Epithelial cell of esophagus (primary cell): ENCODE measurements around the gene STRA6.

ENCODE experiments used
- DNase-seq: peaks from one replicate; pipeline ENCODE4 v3.0.0; 2010; ENCODE audit warnings: low read depth
- H3K4me3 ChIP-seq: 2 replicates; pipeline ENCODE4 v1.5.1; 2011; ENCODE audit warnings: mild to moderate bottlenecking, low read length, control low read depth
- CTCF ChIP-seq: IDR thresholded peaks from 2 replicates; pipeline ENCODE4 v1.5.1; 2011; ENCODE audit warnings: low read depth, mild to moderate bottlenecking, low read length, control low read depth, inconsistent platforms; ENCODE audit not compliant: insufficient read depth; ENCODE audit errors: missing control alignments

Gene STRA6

GRCh38 chr15:74136814-74137536, 65.6 kb downstream of the STRA6 start:
- no peak for DNase-seq
- H3K4me3 ChIP-seq, result no peak overlapping the region
- TF ChIP-seq CTCF, result no peak

DNA sequence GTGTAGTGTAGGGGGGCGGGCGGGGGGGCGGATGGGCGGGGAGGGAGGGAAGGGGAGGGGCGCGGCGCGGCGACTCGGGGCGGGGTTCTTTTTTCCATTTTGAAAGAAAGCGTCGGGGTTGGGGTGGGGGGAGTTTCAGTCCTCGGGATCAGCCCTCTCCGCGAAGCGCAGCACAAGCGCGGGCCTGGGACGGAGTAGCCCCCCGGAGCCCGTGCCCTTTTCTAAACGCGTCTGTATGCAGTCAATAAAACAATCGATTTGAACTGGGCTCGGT, 66.1 kb downstream of the STRA6 start:
- no peak for DNase-seq
- H3K4me3 ChIP-seq, result no peak overlapping the region
- TF ChIP-seq CTCF, result no peak

DNA sequence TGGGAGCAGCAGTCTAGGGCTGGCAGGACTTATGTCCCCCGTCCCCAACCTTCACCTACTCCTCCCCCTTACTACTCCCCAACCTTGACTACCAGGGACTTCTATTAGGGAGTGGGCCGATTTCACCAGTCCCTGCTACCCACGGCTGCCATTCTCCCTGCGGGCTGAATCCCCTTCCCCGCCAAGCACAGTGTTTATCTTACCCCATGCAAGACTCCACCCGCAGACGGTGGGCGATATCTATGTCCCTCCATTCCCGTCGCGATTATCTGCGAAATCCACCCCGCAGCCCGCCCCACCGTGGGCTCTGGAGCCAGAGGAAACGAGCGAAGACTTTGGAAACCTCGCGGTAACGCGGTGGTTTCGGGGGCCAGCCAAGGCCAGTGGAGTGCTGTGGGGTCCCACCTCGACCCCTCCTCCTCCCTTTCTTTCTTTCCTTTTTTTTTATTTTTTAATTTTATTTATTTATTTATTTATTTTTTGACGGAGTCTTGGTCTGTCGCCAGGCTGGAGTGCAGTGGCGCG, 67.5 kb downstream of the STRA6 start:
- no peak overlapping the region for H3K4me3 ChIP-seq
- DNase-seq, result no peak
- TF ChIP-seq CTCF, result no peak

- H3K4me3 ChIP-seq, result no peak overlapping the region
Observed at GRCh38 chr15:74134387-74135027, 68.1 kb downstream of the STRA6 start.

GRCh38 chr15:74133694-74134386, 68.7 kb downstream of the STRA6 start:
- no peak for TF ChIP-seq CTCF
- DNase-seq, result no peak
- H3K4me3 ChIP-seq, result no peak overlapping the region

More at GRCh38 chr15:74134387-74135027, 68.1 kb downstream of the STRA6 start:
- peak; percentile 50 for TF ChIP-seq CTCF
- DNase-seq, result peak; percentile 49

DNA sequence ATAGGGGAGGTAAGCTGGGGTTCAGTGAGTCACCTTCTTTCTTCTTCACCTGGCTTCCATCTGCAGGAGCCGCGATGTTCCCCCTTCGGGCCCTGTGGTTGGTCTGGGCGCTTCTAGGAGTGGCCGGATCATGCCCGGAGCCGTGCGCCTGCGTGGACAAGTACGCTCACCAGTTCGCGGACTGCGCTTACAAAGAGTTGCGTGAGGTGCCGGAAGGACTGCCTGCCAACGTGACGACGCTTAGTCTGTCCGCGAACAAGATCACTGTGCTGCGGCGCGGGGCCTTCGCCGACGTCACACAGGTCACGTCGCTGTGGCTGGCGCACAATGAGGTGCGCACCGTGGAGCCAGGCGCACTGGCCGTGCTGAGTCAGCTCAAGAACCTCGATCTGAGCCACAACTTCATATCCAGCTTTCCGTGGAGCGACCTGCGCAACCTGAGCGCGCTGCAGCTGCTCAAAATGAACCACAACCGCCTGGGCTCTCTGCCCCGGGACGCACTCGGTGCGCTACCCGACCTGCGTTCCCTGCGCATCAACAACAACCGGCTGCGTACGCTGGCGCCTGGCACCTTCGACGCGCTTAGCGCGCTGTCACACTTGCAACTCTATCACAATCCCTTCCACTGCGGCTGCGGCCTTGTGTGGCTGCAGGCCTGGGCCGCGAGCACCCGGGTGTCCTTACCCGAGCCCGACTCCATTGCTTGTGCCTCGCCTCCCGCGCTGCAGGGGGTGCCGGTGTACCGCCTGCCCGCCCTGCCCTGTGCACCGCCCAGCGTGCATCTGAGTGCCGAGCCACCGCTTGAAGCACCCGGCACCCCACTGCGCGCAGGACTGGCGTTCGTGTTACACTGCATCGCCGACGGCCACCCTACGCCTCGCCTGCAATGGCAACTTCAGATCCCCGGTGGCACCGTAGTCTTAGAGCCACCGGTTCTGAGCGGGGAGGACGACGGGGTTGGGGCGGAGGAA, 69.6 kb downstream of the STRA6 start:
- H3K4me3 ChIP-seq, result no peak overlapping the region
- peak; percentile 50 for DNase-seq
- TF ChIP-seq CTCF, result no peak
